ENCODE results near the gene VPS26A.

- peak in 1 of 4 donors; percentile 34 for TF ChIP-seq EP300 (IDR thresholded peaks at IDR 0.05)
- TF ChIP-seq POLR2AphosphoS5 (IDR thresholded peaks at IDR 0.05): no peak
Measured at GRCh38 chr10:69217119-69217754, 93.3 kb downstream of the VPS26A start.

Measured in upper lobe of left lung (tissue), 4 donors.